ENCODE results near the gene INPP1. TPM values are rescaled to one million over a fixed set of nuclear protein-coding genes. Genes with fewer than 3 reads are reported as not detected.

Gene INPP1
- total RNA-seq, 1 donor from 2014 or later: 14.2 TPM

DNA sequence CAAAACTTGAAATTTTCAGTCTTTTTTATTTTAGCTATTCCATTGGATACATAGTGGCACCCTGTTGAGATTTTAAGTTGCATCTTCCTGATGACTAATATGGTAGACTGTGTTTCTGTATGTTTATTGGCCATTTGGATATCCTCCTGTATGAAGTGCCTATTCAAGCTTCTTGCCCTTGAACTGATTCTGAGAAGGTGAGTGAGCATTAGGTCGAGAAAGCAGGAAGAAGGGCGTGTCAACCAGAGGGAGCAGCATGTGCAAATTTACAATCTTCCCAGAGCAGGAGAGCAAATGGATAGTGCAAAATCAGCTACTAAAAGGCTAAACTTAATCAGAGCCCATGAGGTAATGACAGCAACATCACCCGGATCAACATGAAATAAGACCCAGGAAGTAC, 8.6 kb downstream of the INPP1 start:
- Mint-ChIP-seq H3K4me1 (ENCODE audit: low read depth) (no peaks in the 10 kb centered on the region), H3K27me3 (ENCODE audit: low read depth) (no peaks in the 10 kb centered on the region), H3K4me3 (ENCODE audit: unreplicated experiment) (no peak overlapping the region), H3K27ac (ENCODE audit: unreplicated experiment) (no peak overlapping the region), H3K9me3 (ENCODE audit: low read depth) (no peaks in the 10 kb centered on the region), H3K36me3 (ENCODE audit: low read depth) (no peaks in the 10 kb centered on the region)
- TF ChIP-seq, protein P1, sequence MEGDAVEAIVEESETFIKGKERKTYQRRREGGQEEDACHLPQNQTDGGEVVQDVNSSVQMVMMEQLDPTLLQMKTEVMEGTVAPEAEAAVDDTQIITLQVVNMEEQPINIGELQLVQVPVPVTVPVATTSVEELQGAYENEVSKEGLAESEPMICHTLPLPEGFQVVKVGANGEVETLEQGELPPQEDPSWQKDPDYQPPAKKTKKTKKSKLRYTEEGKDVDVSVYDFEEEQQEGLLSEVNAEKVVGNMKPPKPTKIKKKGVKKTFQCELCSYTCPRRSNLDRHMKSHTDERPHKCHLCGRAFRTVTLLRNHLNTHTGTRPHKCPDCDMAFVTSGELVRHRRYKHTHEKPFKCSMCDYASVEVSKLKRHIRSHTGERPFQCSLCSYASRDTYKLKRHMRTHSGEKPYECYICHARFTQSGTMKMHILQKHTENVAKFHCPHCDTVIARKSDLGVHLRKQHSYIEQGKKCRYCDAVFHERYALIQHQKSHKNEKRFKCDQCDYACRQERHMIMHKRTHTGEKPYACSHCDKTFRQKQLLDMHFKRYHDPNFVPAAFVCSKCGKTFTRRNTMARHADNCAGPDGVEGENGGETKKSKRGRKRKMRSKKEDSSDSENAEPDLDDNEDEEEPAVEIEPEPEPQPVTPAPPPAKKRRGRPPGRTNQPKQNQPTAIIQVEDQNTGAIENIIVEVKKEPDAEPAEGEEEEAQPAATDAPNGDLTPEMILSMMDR (IDR thresholded peaks at IDR 0.05): no peak
- DNase-seq (ENCODE audit: low spot score): no peak

DNA sequence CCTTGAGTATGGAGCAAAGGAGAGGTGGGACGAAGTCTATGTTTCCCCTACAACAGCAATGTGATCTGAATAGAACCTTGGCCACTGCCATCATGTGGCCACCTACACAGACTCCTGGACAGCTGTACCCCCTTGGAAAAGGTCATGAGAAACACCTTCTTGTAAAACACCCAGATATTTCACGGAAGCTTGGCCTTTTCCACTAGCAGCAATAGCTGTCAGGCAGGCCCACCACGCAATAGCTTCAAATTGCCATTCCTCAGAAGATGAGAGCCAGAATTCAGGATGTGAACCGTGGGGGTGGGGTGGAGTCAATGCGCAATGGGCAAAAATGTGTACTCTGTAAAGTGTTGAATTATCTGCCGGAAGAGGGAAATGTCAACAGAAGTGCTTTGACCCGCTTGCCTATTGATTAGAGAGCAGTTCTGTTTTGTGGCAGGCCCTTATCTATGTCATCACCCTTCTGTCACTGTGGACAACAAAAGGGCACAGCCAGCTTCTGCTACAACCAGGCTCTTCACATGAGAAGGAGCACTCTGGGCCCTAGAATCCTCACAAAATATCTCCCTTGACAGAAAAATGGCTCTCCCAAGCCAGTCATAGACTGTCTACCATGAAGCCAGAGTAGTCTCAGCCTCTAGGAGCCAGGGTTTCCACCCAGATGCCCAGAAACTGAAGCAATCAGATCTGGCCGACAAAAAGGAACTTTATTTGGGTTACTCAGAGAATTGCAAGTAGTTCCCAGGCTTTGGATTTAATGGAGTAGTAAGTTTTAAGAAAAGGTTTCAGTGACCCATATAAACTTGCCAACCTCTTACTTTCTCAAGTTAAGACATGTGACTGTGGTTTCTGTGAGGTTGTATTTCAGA, 9.5 kb downstream of the INPP1 start:
- DNase-seq (ENCODE audit: low spot score): no peak
- Mint-ChIP-seq H3K9me3 (ENCODE audit: low read depth) (no peaks in the 10 kb centered on the region), H3K4me1 (ENCODE audit: low read depth) (peaks cover 3% of the 10 kb centered on the region), H3K36me3 (ENCODE audit: low read depth) (no peaks in the 10 kb centered on the region), H3K4me3 (ENCODE audit: unreplicated experiment) (no peak overlapping the region), H3K27ac (ENCODE audit: unreplicated experiment) (no peak overlapping the region), H3K27me3 (ENCODE audit: low read depth) (no peaks in the 10 kb centered on the region)
- TF ChIP-seq, protein P1 (IDR thresholded peaks at IDR 0.05): no peak

DNA sequence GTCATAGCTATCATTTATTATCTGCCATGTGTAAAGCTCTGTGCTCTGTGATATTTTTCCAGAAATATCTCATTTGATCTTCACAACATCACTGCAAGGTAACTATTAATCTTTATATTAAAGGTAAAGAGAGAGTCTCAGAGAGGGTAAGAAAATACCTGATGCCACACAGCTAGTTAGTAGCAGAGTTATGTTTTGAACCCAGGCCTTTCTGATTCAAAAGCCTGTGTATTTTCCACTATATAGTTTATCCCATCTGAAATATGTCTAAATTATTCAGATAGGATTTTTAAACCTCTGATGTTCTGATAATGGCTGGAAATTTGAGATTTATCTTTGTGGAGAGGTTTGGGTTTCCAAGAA, 10.1 kb downstream of the INPP1 start:
- no peaks in the 10 kb centered on the region for H3K27me3 Mint-ChIP-seq (ENCODE audit: low read depth)
- no peaks in the 10 kb centered on the region for H3K9me3 Mint-ChIP-seq (ENCODE audit: low read depth)
- DNase-seq (ENCODE audit: low spot score): no peak
- no peak overlapping the region for H3K27ac Mint-ChIP-seq (ENCODE audit: unreplicated experiment)
- peaks cover 3% of the 10 kb centered on the region for H3K4me1 Mint-ChIP-seq (ENCODE audit: low read depth)
- TF ChIP-seq, protein P1 (IDR thresholded peaks at IDR 0.05): no peak
- no peaks in the 10 kb centered on the region for H3K36me3 Mint-ChIP-seq (ENCODE audit: low read depth)
- H3K4me3 Mint-ChIP-seq (ENCODE audit: unreplicated experiment): no peak overlapping the region

DNA sequence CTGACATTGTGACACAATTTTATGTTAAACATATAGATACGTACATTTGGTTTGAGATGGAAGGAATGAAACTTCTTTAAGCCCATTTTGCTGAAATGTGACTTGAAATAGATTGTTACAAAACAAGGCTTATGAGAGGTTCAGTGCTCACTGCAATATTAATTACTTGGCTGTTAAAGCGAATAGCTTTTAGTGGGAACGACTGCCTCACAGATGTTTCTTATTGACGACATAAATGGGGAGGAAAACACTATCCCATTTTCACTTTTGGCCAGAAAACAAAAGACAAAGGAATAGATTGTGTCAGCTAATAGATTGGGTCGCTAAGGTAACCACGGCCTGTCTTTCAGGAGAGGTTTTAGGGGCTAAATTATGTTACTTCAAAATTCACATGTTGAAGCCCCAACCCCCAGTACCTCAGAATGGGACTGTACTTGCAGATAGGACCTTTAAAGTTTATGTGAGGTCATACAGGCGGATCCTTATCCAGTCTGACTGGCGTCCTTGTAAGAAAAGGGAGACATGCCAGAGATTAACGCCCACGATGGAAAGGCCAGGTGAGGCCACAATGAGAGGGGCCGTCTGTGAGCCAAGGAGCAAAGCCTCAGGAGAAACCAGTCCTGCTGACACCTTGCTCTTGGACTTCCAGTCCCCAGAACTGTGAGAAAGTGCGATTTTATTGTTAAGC, 10.8 kb downstream of the INPP1 start:
- H3K27ac Mint-ChIP-seq (ENCODE audit: unreplicated experiment): no peak overlapping the region
- no peaks in the 10 kb centered on the region for H3K36me3 Mint-ChIP-seq (ENCODE audit: low read depth)
- DNase-seq (ENCODE audit: low spot score): no peak
- no peaks in the 10 kb centered on the region for H3K27me3 Mint-ChIP-seq (ENCODE audit: low read depth)
- no peaks in the 10 kb centered on the region for H3K9me3 Mint-ChIP-seq (ENCODE audit: low read depth)
- peaks cover 9% of the 10 kb centered on the region for H3K4me1 Mint-ChIP-seq (ENCODE audit: low read depth)
- TF ChIP-seq, protein P1 (IDR thresholded peaks at IDR 0.05): no peak
- H3K4me3 Mint-ChIP-seq (ENCODE audit: unreplicated experiment): no peak overlapping the region

DNA sequence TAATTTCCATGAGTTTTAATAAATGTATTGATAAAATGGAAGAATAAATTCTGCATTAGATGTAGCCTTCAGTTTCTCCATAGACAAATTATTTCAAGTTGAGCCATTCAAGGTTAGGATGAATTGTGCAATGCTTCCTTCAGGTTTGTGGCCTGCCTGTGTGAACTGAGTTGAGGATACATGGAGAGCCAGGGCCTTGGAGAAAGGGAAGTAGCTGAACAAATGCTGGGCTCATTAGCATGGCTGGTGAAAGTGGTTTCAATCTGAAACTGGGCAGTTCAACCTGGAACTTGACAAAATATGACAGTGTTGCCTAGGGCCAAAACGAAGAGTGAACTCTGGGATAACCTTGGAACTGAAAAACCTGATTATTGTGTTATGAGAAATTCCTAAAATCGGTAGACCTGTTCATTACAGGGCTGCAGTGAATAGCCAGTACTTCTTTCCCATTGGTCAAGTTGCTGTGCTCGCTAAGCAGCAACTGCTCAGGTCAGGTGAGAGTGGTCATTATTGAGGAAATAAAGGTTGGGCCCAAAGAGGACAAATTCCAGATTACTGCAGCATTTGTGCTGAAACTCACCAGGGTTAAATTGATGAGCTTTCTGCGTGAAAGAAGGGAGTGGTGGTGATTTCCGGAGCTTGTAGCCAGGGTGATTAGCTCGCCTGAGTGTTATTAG, 12.7 kb downstream of the INPP1 start:
- no peaks in the 10 kb centered on the region for H3K27me3 Mint-ChIP-seq (ENCODE audit: low read depth)
- no peaks in the 10 kb centered on the region for H3K9me3 Mint-ChIP-seq (ENCODE audit: low read depth)
- TF ChIP-seq, protein P1 (IDR thresholded peaks at IDR 0.05): no peak
- H3K36me3 Mint-ChIP-seq (ENCODE audit: low read depth): no peaks in the 10 kb centered on the region
- peaks cover 26% of the 10 kb centered on the region for H3K4me1 Mint-ChIP-seq (ENCODE audit: low read depth)
- DNase-seq (ENCODE audit: low spot score): no peak
- H3K27ac Mint-ChIP-seq (ENCODE audit: unreplicated experiment): no peak overlapping the region
- H3K4me3 Mint-ChIP-seq (ENCODE audit: unreplicated experiment): no peak overlapping the region

All from chondrocyte (in vitro differentiated cells).